Measurements from ENCODE around the gene SPINK4.

The SPINK4 gene

DNA sequence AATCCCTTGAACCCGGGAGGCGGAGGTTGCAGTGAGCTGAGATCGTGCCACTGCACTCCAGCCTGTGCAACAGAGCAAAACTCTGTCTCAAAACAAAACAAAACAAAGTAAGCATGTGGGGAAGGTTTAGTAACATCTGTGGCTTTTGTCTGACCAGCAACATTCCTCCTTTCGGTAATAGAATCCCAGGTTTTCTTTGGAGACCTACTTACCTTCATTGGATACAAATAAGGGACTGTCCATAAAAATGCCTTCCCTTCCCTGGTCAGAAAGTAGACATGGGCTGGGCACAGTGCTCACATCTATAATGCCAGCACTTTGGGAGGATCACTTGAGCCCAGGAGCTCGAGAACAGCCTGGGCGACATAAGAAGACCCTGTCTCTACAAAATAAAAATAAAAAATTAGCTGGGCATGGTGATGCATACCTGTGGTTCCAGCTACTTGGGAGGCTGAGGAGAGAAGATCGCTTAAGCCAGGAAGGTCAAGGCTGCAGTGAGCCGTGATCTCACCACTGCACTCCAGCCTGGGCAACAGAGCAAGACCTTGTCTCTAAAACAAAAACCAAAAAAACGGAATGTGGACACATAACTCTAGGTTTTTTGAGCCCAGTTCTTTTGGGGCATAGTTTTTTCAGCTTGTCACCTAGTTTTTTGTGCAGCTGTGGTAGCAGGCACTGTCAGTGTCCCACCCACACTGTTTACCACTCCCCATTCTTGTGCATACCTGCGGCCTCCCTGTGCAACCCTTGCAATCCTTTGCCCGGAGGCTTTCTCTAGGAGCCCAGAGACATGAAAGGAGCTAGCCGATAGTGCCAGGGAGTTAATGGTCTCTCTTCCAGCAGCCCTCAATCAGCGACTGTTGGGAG, 9.0 kb upstream of the SPINK4 start:
- H3K4me3 ChIP-seq (ENCODE audit: low read depth in 1 of 2, low read length in 1 of 2): no peak overlapping the region
- H3K4me1 ChIP-seq (ENCODE audit: control insufficient read depth in 1 of 2, insufficient read depth in 1 of 2, low read depth in 1 of 2, low read length in 1 of 2): peaks cover 20% of the 10 kb centered on the region in 2 experiments
- no peak overlapping the region for H3K27ac ChIP-seq
- no peaks in the 10 kb centered on the region for H3K36me3 ChIP-seq
- TF ChIP-seq, protein P1, sequence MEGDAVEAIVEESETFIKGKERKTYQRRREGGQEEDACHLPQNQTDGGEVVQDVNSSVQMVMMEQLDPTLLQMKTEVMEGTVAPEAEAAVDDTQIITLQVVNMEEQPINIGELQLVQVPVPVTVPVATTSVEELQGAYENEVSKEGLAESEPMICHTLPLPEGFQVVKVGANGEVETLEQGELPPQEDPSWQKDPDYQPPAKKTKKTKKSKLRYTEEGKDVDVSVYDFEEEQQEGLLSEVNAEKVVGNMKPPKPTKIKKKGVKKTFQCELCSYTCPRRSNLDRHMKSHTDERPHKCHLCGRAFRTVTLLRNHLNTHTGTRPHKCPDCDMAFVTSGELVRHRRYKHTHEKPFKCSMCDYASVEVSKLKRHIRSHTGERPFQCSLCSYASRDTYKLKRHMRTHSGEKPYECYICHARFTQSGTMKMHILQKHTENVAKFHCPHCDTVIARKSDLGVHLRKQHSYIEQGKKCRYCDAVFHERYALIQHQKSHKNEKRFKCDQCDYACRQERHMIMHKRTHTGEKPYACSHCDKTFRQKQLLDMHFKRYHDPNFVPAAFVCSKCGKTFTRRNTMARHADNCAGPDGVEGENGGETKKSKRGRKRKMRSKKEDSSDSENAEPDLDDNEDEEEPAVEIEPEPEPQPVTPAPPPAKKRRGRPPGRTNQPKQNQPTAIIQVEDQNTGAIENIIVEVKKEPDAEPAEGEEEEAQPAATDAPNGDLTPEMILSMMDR (IDR thresholded peaks at IDR 0.05): no peak
- H3K27me3 ChIP-seq: no peaks in the 10 kb centered on the region
- H3K9me3 ChIP-seq: no peaks in the 10 kb centered on the region

DNA sequence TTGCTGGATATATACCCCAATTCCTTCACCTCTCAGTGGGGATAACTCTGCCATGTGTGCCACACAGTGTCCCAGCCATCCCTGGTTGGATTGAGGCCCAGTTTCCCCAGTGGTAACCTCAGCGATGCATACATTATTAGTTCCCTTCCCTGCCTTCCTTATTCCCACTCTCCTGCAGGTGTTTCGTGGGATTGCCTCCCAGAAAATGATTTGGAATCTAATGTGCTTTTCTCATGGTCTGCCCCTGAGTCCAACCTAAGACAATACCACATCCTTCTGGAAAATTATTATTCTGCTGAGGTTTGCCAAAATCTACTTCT, 8.4 kb upstream of the SPINK4 start:
- no peak overlapping the region for H3K4me3 ChIP-seq (ENCODE audit: low read depth in 1 of 2, low read length in 1 of 2)
- TF ChIP-seq, protein P1 (IDR thresholded peaks at IDR 0.05): no peak
- H3K27me3 ChIP-seq: no peaks in the 10 kb centered on the region
- H3K27ac ChIP-seq: no peak overlapping the region
- H3K36me3 ChIP-seq: no peaks in the 10 kb centered on the region
- H3K9me3 ChIP-seq: no peaks in the 10 kb centered on the region
- peaks cover 14% of the 10 kb centered on the region in 2 experiments for H3K4me1 ChIP-seq (ENCODE audit: control insufficient read depth in 1 of 2, insufficient read depth in 1 of 2, low read depth in 1 of 2, low read length in 1 of 2)

DNA sequence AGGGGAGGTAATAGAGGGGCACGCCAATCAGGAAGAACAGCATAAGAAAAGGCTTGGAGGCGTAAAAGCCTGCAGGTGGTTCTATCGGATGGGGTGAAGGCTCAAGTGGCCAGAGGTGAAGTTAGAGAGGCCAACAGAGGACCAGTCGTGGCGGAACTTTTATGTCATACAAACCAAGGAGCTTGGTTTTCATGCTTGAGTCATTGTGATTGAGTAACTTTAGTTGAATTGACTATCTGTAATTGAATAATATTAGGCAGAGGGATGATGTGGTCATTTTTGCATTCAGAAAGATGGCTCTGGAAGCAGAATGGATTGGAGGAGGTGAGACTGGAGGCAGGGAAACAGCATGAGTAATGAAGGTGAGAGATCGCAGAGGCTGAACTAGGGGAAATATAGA, 7.2 kb upstream of the SPINK4 start:
- Histone ChIP-seq H3K36me3 (no peaks in the 10 kb centered on the region), H3K4me1 (ENCODE audit: control insufficient read depth in 1 of 2, insufficient read depth in 1 of 2, low read depth in 1 of 2, low read length in 1 of 2) (peaks cover 1% of the 10 kb centered on the region in 2 experiments), H3K9me3 (no peaks in the 10 kb centered on the region), H3K27me3 (no peaks in the 10 kb centered on the region), H3K4me3 (ENCODE audit: low read depth in 1 of 2, low read length in 1 of 2) (no peak overlapping the region), H3K27ac (no peak overlapping the region)
- TF ChIP-seq, protein P1 (IDR thresholded peaks at IDR 0.05): no peak

DNA sequence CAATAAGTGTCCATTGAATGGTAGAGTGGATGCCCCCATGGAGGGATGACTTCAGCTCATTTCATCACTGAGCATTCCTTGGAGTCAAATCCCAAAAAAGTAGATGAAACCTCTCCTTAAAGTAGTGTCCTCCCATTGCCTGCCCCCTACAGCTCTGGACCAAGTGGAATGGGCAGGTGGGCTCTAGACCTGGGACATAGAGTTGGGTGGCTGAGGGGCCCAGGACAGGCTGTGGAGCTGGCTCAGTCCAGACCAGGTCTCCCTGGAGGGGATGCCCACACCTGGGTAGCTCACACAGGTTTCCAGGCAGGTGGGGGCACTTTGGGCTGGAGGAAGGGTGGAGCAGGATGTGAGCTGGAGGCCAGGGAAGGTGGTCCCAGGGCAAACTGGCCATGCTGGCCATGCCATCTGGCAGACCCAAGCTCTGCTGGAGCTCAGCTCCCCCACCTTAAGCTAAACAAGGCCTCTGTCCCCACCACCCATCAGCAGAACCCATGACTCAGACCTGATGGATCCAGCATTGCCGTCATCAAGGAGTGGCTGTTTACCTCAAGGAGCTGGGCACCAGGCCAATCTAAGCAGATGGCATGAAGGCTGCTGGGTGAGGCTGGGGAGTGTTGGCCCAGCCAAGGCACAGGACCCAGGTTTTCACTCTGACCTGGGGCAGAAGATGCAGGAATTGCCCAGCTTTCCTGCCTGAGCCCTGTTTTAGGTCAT, 6.2 kb upstream of the SPINK4 start:
- no peak overlapping the region for H3K4me3 ChIP-seq (ENCODE audit: low read depth in 1 of 2, low read length in 1 of 2)
- H3K27me3 ChIP-seq: no peaks in the 10 kb centered on the region
- H3K27ac ChIP-seq: no peak overlapping the region
- TF ChIP-seq, protein P1 (IDR thresholded peaks at IDR 0.05): no peak
- H3K36me3 ChIP-seq: no peaks in the 10 kb centered on the region
- no peaks in the 10 kb centered on the region for H3K9me3 ChIP-seq
- H3K4me1 ChIP-seq (ENCODE audit: control insufficient read depth in 1 of 2, insufficient read depth in 1 of 2, low read depth in 1 of 2, low read length in 1 of 2): no peaks in the 10 kb centered on the region

DNA sequence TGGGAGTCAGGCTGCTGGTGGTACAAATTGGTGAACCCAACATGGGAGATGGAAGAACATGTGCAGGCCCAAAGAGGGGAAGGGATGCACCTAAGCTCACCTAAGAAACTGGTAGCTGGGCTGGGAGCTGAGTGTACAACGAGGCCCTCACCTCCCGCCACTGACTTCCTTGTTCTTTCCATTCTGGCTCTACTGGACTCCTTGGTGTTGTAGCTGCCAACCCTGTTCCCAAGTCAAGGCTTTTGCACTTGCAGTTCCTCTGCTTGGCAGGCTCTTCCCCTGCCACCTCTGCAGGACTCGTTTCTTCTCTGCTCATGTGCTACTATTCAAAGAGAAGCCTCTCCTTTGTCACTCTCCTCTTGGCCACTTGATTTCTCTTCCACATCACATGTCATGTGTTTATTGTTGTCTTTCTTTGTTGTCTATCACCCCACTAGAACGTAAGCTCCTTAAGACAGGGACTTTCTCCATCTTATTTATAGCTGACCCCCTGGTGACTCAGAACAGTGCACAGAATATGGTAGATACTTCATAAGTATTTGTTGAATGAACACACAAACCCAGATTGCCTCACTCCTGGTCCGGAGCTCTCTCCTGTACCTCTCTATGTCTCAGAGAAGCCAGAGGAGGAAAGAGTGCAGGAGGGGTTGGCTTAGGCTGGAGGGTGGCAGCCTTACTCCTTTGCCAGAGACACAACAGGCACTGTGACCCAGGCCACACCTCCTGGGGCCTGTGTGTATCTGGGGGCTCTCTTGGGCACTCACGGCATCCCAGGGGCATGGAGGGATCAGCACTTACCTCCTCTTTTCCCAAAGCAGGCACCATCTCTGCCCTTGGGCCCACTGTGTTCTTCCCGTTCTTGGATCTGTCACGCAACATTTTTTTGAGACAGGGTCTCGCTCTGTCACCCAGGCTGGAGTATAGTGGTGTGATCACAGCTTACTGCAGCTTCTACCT, 5.2 kb upstream of the SPINK4 start:
- Histone ChIP-seq H3K36me3 (no peaks in the 10 kb centered on the region), H3K27me3 (no peaks in the 10 kb centered on the region), H3K9me3 (no peaks in the 10 kb centered on the region), H3K27ac (no peak overlapping the region), H3K4me3 (ENCODE audit: low read depth in 1 of 2, low read length in 1 of 2) (no peak overlapping the region), H3K4me1 (ENCODE audit: control insufficient read depth in 1 of 2, insufficient read depth in 1 of 2, low read depth in 1 of 2, low read length in 1 of 2) (no peaks in the 10 kb centered on the region)
- TF ChIP-seq, protein P1 (IDR thresholded peaks at IDR 0.05): no peak
